Activated naive CD4-positive, alpha-beta T cell treated with Interleukin-2 at 50 U/mL for 16 hours (primary cell): Measurements from ENCODE around the gene FAM110D.

Source experiments
- DNase-seq: peaks from one replicate; pipeline ENCODE4 v3.0.0-alpha.2; 2020

The FAM110D gene

DNA sequence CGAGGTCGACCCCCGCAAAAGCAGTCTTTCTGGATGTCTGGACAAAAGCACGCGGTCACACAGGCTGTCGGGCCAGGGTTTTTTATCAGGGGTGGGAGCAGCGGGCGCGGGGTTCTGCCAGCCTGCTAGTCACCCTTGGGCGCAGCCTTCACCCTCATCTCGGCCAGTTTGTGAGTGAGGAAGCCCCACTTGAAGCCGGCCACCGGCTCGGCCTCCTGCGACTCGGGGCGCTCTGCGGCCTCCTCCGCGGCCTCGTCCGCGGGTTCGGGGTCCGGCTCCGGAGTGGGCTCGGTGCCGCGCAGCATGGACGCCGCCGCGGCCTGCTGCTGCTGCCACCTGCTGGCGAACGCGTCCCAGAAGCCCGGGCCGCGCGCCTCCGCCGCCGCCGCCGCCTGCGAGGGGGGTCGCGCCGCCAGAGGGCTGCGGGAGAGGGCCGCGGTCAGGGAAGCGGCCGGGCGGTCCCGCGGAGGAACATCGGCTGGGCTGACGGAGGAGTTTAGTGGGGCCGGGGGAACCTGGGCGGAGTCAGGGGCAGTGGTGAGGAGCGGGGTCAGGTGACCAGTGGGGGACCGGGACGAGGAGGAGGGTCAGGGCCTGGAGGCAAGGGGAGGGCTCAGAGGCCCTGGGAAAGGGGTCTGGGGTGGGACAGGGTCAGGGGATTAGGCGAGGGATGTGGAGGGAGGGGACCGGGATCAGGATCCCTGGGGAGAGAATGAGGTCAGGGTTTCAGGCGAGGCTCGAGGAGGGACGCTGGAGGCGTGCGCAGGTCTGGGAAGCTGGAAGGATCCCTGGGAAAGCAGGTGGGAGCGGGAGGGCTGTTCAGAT, 5.4 kb downstream of the FAM110D start:
- DNase-seq, result peak; percentile 59

DNA sequence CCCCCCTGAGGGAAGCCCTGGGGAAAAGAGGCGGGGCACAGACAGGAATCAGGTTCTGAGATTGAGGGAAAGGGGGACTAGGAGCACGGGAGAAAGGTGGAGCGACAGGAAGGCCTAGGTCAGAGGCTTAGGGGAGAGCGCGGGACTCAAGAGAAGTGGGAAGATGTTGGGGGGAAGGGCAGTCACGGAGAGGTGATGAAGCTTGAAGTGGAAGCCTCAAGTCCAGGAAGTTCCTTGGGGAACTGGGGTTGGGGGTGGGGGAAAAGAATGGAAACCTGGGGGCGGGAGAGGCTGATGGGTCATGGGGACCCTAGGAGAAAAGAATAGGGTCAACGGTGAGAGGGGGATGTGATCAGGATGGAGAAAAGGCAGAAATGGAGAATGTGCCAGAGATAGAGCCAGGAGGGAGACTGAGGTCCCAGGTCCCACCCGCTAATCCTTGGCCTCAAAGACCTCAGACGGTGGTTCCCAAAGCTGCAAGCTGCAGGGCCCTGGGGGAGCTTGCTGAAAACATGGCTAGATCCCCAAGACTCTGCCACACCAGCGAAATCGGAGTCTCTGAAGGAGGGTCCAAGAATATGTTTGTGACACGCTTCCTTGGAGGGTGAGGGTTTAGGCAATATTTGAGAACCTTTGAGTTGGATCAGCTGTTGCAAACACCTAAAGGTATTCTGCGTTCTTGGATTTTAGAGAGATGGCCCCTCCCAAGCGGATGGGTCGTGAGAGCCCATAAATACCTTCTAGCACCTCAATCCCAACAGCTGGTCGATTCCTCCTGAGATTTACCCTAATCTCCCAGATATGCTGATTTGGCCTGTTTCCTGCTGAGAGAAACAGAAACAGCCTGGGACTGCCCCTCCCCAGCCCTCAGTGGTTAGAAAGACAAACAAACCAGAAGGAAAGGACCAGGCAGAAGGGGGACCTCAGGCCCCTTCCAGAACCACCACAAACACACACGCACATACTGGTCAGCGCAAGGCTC, 6.3 kb downstream of the FAM110D start:
- no peak for DNase-seq

DNA sequence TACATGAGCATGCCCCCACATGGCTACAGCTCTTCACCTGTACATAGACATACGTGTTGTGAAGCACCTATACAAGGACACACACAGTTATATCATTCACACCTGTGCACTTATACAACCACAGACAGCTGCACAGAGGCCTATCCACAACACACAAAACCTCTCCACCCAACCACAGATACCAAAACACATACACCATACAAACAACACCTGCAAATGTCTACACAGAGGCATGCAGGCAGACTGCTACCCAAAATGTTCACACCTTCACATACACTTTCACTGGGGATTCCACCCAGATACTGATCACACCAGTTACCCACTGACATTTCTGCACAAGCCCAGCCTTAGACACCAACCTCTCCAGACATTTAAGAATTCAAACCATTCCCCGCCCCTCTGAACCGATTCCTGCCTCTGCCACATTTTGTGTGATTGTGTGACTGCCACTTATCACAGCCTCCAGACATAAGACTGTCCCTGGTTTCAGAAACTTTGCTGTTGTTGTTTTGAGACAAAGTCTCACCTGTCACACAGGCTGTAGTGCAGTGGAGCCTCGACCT, 7.9 kb downstream of the FAM110D start:
- DNase-seq, result no peak

DNA sequence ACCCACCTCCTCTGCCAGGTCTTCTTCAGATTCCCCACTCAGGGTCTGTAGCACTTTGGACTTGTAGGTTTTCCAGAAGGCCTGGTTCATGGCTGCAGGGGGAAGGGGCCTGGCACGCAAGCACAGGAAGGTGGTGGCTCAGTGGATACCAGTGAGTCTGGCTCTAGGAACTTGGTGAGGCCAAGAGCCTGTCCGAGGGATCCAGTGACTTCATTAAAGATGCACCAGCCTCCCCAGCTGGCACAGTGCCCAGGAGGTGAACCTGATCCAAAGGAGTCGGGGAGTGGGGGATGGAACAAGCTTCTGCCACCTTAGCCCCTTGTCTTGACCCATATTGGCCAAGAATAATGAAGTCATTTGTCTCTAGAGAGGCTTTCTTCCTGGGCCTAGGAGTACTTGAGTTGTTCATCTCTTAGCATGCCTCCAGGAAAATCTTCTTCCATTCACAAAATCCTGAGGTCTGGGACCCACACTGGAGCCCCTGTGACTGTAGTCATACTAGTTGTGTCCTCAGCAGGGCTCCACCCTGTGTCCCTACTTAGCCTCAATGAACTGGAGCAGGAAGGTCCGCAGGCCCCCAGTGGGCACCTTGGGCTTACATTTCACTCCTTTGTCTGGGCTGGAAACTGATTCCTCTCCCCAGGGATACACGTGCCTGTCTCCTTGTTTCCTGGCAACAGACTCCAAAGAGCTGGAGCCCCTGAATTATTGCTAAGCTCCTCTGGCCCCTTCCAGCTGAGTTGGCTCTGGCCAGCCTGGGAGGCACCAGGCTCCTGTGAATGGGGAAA, 9.7 kb downstream of the FAM110D start, which contains the start of gene C1orf232:
Gene C1orf232, minus strand, starts transcription at position 554 of the 788 bp plus-strand sequence. Its CDS starts 464 bp downstream, at position 90.
- DNase-seq, result no peak

DNA sequence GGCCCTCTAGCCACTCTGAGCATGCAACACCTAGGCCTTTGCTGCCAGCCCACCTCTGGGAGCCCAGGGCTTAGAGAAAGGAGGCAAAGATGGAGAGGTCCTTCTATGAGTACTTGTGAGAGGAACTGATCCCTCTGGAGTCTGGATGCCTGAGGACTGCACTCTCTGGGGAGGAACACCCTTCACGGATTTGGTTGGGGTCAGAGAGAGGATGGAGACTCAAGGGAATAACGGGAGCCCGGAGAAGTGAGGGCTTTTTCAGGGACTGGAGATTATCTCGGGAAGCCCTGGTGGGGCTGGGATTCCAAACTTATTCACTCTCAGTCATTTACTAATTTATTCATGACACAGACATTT, 10.3 kb downstream of the FAM110D start:
- no peak for DNase-seq

DNA sequence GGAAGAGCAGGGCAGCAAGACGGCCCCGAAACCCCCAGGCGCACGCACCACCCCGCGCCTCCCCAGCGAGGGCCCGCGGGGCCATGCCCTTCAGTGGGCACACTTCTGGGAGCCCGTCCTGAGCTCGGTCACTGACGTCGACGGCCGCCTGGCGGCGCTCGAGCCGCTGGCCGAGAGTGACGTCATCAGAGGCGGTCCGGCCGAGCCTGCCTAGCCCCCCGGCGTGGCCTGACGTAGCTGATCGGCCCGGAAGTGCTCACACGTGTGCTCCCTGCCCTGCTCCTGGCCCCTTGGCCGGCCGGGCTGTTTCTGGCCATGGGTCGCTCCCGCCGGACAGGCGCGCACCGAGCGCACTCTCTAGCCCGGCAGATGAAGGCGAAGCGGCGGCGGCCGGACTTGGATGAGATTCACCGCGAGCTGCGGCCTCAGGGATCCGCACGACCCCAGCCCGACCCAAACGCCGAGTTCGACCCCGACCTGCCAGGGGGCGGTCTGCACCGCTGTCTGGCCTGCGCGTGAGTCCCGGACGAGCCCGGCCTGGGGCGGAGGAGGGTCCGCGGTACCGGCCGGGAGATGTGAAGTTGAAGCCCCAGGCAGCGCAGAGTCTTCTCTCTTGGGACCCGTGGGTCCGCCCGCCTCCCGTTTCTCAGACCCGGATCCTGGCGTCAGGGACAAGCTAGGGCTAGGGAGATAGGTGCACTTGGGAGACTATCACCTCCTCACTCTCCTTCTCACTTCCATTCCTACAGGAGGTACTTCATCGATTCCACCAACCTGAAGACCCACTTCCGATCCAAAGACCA, 11.0 kb downstream of the FAM110D start, which contains the start of gene ZNF593:
Gene ZNF593, plus strand, starts transcription at position 240 of the 803 bp plus-strand sequence. Its CDS starts 76 bp downstream, at position 316.
- DNase-seq, result peak; percentile 89

DNA sequence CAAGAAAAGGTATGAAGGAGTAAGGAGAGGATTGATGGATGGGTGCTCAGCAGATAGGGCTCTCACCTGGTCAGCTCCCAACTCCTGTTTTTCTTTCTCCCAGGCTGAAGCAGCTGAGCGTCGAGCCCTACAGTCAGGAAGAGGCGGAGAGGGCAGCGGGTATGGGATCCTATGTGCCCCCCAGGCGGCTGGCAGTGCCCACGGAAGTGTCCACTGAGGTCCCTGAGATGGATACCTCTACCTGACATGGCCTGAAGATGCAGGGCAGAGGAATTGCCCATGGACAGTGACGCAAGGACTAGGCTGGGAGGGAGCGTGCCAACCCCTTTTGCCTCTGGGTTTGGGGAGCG, 11.6 kb downstream of the FAM110D start:
- DNase-seq, result no peak

DNA sequence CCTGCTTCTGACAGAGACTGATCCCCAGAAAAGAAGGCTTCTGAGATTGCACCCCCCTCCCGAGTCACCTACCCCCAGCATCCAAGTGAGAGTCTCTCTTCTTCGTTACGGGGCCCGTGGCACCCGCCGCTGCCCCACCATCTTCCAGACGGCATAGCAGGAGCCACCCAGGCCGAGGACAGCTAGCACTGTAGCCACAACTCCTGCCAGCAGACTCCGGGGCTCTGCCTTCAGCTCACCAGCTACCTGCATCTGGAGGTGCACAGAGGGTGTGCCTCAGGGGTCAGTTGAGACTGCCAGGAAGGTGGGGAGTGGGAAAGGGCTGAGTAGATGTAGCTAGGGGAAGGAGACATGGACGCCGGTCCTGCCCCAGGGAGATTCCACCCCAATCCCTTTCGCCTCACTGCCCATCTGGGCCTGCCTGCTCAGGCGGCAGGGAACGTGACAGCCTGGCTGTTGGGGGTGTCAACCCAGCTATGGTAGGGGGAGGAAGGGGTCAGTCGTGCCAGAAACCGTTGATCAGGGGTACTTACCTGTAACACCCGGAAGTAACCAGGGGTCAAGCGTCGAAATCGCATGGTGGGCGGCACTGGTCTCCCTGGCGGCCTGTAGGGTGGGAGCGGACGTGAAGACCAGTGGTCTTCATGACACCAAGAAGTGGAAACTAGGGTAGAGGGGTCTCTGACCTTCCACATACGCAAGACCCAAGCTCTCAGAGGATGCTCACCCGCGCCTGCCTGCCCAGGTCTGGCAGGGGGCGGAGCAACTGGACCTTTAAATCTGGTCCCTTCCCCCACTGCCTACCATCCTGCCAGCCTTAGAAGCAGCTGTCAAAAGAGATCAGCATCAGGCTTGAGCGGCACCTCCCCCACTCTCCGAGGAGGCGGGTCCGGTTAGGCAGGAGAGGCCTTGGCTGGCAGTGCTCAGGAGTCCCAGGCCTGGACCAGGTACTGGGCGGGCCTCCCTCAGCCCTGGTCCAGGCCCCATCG, 12.5 kb downstream of the FAM110D start, which contains the start of gene ZNF593OS:
Gene ZNF593OS, minus strand, starts transcription at position 749 of the 989 bp plus-strand sequence. Its CDS starts 171 bp downstream, at position 578.
- DNase-seq, result no peak

DNA sequence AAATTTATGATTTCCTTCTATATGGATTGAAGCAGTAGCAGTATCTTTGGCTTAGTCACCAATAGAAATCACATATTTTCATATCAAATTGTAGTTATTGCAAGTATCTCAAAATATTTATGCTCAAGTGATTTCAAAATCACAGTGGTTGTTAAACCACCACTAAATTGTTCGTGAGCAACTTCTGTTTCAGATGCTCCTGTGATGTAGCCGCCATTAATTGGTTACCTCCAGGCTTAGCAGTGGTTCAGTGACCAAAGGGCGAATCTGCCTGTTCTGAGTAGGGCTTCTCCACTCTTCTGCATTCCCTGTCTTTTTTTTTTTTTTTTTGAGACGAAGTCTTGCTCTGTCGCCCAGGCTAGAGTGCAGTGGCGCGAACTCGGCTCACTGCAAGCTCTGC, 16.5 kb downstream of the FAM110D start:
- no peak for DNase-seq

DNA sequence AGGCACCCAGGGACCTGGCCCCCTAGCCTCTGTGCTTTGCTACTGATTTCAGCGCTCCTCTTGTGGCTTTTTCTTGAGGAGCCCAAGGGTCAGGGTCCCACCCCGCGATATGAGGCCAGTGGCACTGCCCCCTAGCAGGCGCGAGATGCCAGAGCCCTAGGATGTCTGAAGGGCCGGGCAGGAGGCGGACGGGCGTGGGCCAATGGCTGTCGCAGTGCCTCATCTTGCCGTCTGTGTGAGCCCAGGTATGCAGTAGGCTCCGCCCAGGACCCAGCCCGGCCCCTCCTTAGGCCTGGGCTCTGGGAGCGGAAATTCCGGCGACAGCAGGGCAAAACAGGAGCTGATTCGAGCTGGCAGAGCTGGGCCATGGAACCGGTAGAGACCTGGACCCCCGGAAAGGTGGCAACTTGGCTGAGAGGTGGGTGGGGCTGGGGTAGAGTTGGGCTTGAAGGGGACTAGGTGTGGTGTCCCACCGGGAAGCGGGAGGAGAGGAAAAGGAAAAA, 18.4 kb downstream of the FAM110D start, which contains the start of gene CNKSR1:
Gene CNKSR1, plus strand, starts transcription at position 310 of the 503 bp plus-strand sequence. Its CDS starts 57 bp downstream, at position 367.
- no peak for DNase-seq

DNA sequence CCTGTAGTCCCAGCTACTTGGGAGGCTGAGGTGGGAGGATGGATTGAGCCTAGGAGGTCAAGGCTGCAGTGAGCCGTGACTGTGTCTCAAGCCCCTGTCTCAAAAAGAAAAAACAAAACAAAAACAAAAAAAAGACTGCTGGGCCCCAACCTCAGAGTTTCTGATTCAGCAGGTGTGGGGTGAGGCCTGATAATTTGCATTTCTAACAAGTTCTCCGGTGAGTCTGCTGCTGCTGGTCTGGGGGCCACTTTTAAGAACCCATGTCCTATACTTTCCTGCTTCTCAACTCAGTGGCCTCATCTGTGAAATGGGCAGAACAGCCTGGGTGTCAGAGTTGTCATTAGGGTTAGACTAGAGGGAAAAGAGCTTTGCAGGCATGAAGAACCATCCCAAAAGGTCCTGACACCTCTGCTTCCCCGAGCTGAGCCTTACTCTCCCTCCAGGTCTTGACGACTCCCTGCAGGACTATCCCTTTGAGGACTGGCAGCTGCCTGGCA, 21.2 kb downstream of the FAM110D start:
- no peak for DNase-seq

DNA sequence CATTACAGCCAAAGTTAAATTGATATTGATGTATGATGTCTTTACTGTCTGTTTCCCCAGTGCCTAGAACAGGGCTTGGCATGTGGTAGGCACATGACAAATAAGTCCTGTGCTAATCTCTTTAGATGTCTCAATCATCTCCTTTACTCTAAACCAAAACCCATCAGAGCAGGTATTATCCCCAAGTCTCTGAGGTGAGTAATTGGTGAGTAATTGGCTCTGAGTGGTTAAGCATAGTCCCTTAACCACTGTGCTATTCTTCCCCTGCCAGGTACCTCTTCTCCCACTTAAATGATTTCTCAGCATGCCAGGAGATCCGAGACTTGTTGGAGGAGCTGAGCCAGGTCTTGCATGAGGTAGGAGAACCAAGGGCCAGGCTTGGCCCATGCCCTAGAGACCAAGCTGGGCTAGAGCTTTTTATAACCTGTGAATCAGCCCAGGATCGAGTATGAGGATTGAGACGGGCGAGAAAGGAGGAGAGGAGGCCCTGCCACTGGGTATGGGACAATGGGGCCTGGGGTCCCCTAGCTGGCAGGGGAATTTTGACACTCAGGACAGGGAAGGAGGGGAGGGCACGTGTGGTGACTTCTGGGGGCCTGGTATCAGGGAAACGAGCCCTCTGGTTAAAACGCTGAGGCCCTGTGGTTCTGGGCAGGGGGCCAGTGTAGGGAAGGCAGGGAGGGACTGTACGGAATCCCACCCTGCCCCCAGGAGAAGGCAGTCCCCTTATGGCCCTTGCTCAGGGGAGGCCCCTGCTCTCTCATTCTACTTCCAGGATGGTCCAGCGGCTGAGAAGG, 22.9 kb downstream of the FAM110D start:
- DNase-seq, result no peak

DNA sequence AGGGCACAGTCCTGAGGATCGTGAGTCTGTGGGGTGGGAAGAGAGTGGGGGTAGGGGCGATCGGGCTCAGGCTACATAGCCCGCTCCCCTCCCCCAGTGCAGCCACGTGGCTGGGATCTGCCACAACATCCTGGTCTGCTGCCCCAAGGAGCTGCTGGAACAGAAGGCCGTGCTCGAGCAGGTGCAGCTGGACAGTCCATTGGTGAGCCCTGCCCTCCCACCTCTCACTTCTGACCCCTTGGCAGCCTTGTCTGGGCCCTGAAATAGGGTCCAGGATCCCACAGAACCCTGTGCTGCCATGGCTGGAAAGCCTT, 23.5 kb downstream of the FAM110D start:
- DNase-seq, result no peak

DNA sequence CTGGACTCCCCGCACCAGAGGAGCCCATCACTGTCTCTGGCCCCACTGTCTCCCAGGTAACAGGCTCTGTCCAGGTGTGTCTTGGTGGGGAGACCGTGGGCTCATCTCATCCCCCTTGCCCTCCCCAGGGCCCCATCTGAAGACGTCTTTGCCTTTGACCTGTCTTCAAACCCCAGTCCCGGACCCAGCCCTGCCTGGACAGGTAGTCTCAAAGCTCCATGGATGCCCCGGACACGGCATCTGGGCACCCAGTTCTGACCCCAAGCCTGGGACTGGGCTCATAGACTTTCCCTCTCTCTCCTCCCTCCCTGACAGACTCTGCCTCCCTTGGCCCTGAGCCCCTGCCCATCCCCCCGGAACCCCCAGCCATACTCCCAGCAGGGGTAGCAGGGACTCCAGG, 25.2 kb downstream of the FAM110D start:
- no peak for DNase-seq

DNA sequence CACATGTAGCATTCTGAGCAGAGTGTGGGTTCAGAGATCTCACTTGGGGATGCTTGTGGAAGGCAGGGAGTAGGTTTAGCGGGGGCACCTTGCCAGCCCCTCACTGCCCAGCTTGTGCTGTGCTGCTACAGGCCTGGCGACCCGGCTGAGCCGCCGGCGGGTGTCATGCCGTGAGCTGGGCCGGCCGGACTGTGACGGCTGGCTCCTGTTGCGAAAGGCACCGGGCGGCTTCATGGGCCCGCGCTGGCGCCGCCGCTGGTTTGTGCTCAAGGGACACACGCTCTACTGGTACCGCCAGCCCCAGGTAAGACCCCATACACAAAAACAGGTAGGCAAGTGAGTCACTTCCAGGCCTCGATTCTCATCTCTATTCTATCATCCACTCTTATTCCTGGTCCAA, 26.0 kb downstream of the FAM110D start:
- DNase-seq, result no peak

DNA sequence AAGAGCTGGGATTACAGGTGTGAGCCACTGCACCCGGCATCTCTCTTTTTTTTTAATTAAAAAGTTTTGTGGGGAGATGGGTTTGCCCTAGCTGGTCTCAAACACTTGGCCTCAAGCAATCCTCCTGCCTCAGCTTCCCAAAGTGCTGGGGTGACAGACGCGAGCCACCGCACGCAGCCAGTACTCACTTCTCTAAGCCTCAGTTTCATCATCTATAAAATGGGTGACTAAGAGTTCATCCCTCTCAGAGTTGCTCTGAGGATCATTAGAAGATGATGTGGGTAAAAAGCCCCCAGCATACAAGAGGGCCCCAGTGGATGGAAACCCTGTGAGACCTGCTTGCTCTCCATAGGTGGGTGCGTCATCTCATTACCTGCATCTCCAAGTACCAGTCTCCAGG, 29.0 kb downstream of the FAM110D start:
- no peak for DNase-seq

DNA sequence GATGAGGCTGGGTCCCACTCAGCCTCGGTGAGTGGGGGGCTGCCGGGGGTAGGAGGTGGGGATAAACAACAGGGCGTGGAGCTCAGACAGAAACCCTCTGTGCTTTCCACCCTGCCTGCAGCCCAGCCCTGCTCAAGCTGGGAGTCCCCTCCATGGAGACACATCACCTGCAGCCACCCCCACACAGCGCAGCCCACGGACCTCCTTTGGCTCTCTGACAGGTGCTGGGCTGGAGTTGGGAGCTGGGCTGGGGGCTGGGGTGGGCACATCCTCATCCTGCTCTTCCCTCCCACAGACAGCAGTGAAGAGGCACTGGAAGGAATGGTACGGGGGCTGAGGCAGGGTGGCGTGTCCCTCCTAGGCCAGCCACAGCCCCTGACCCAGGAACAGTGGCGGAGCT, 29.6 kb downstream of the FAM110D start:
- no peak for DNase-seq

DNA sequence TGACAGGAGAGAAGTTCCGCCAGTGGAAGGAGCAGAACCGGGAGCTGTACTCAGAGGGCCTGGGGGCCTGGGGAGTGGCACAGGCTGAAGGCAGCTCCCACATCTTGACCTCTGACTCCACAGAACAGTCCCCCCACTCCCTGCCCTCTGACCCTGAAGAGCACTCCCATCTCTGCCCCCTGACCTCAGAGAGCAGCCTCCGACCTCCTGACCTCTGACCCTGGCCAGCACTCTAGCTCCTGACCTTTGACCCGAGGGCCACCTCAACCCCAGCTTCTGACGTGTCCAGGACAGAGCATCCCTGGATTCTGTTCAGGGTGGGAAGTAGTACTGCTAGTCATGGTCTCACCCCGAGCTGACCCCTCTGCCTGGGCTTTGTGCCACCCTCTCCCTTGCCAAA, 30.5 kb downstream of the FAM110D start:
- DNase-seq, result no peak

DNA sequence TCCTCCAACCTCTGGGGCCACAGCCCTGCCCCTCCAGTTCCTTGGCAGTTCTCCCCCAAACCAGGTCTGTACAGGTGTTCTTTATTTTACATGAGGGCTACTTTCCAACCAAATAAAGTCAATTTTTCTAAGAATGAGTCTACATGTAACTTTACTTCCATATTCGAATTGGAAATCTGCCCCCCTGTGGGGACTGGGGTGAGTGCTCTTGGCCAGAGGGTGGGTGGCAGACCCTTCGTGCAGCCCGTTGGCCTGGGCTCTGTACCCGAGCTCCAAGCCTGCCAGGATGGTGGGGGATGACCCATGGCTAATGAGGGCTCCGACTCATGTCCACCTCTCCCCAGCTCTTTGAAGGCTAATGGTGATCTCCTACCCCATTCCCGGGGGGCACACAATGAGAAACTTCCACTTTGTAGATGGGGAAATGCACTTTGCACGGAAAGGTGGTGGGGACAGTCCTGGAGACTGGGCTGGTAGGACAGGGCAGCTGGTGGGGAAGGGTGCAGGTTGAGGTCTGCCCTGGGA, 30.9 kb downstream of the FAM110D start:
- DNase-seq, result no peak
